GM23248 (cell line): ENCODE data around the gene HIPK2.

ENCODE experiments used
- EZH2 ChIP-seq: fragments of 200-600 bp; sonication (generic); IDR thresholded peaks from 2 replicates; pipeline ENCODE4 v1.6.1; 2018; ENCODE audit warnings: antibody characterized with exemption, mild to moderate bottlenecking; ENCODE audit not compliant: insufficient read depth, poor library complexity, severe bottlenecking
- EZH2phosphoT487 ChIP-seq: fragments of 200-600 bp; sonication (generic); IDR thresholded peaks from 2 replicates; pipeline ENCODE4 v1.6.1; 2018; ENCODE audit warnings: antibody characterized with exemption, moderate library complexity, mild to moderate bottlenecking, low read depth; ENCODE audit not compliant: insufficient read depth

GRCh38 chr7:139683137-139683921, 94.5 kb downstream of the HIPK2 start:
- no peak for TF ChIP-seq EZH2phosphoT487
- TF ChIP-seq EZH2, result no peak
